ENCODE measurements around the gene HACL1.

- TF ChIP-seq EZH2 (IDR thresholded peaks at IDR 0.05; ENCODE audit: low read depth): no peak
- no peak for TF ChIP-seq CTCF (conservative IDR thresholded peaks at IDR 0.05)
Observed at GRCh38 chr3:15633766-15634598, 32.6 kb upstream of the HACL1 start.

All from PC-9 (cell line).